Heart left ventricle (tissue), 13 donors: ENCODE data around the gene SYNDIG1.

Source experiments
- CTCF ChIP-seq, 12 donors: fragments of 200-600 bp; sonication (generic) in 4 of 12; IDR thresholded peaks; one replicate each; pipeline versions ENCODE4 v1.5.0 to v1.8.0; 2018 to 2022; ENCODE audit warnings: antibody characterized with exemption in 12 of 12, mild to moderate bottlenecking in 5 of 12
- POLR2A ChIP-seq, 2 donors: fragments of 450-650 bp; IDR thresholded peaks; one replicate each; pipeline ENCODE4 v1.6.1; 2017; ENCODE audit warnings: antibody characterized with exemption in 2 of 2, mild to moderate bottlenecking in 2 of 2, moderate library complexity in 2 of 2
- donor health status: ischemic (EF 13 %, LVEDD 7.1; RV severe dilation, severe dysfunction).
- donor health status: DM: no; HTN: yes; CAD: no.
- donor health status: DM: no; HTN: no; CAD: no.
- donor health status: ischemic (EF 25% LVEDD 6.9; RV normal size, moderate dysfunction).
- donor health status: ischemic (EF 25% LVEDD 5.7; RV mildly dilated, moderate dysfunction).
- donor health status: ischemic (EF 35%, LVEDD 5.7; RV mildly dilated, moderate dysfunction).
- donor health status: nonischemic (EF 11% LVEDD 7.7; RV severe dilation, severe dysfunction).
- donor health status: DM: yes; HTN: yes; CAD: no.
- donor health status: PGD.
- donor health status: ischemic (EF 29% LVEDD 5.4; RV normal size, mild dysfunction).
- donor health status: nonischemic (EF 23%, LVEDD 6.1; RV moderate dilation, normal function).

DNA sequence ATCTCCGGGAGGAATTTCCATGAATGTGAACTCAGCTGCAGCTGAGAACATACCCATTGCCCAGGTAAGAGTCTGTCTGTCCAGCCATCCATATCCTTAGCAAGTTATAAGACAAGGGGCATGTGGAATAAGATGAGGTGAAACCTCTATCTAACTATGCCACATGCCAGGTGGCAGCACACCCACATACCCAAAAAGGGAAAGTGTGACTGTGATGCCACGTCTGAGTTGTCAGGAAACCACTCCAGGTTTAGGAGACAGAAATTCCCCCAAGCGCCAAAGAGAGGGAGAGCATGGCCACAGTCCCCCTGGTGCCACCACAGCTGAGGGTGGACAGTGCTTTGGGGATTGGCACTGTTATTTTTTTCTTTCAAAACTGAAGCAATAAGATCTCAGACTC is 36.7 kb downstream of the SYNDIG1 start:
- TF ChIP-seq CTCF (IDR thresholded peaks at IDR 0.05) (no peak), POLR2A (IDR thresholded peaks at IDR 0.05) (no peak)
